Sigmoid colon (tissue), 7 donors: ENCODE results near the gene FDPS. TPM values are rescaled to one million over a fixed set of nuclear protein-coding genes. Genes with fewer than 3 reads are reported as not detected.
"Not testable (repeated sequence)": the region's sequence is repeated elsewhere in the genome, so short reads cannot be mapped to it uniquely, and the experiment has no call there.

Experiments used
- DNase-seq: peaks from one replicate; pipeline ENCODE4 v3.0.0-alpha.2; 2019
- H3K27ac ChIP-seq, 4 donors: fragments of 200-600 bp; sonication (generic); one replicate each; pipeline ENCODE4 v1.5.1; 2016 to 2019; ENCODE audit warnings: mild to moderate bottlenecking in 1 of 4
- H3K27me3 ChIP-seq, 3 donors: fragments of 200-600 bp; sonication (generic); one replicate each; pipeline ENCODE4 v1.5.1; 2019; ENCODE audit warnings: mild to moderate bottlenecking in 1 of 3
- H3K36me3 ChIP-seq, 4 donors: fragments of 200-600 bp; sonication (generic); one replicate each; pipeline ENCODE4 v1.5.1; 2016 to 2019
- H3K4me1 ChIP-seq, 4 donors: fragments of 200-600 bp; sonication (generic); one replicate each; pipeline ENCODE4 v1.5.1; 2017 to 2019
- H3K4me3 ChIP-seq, 4 donors: fragments of 200-600 bp; sonication (generic); one replicate each; pipeline ENCODE4 v1.5.1; 2017 to 2019; ENCODE audit warnings: mild to moderate bottlenecking in 2 of 4, moderate library complexity in 1 of 4
- H3K9me3 ChIP-seq, 4 donors: fragments of 200-600 bp in 3 of 4; sonication (generic) in 3 of 4; one replicate each; pipeline versions ENCODE4 v1.5.1 to v1.6.1; 2013 to 2019
- CTCF ChIP-seq, 4 experiments: fragments of 450-650 bp in 3 of 4; fragments of 200-600 bp in 1 of 4; IDR thresholded peaks; one replicate each; pipeline ENCODE4 v1.5.1; 2016 to 2019; ENCODE audit warnings: antibody characterized with exemption in 4 of 4, mild to moderate bottlenecking in 3 of 4, moderate library complexity in 2 of 4
- EP300 ChIP-seq, 4 donors: sonication (generic); formaldehyde crosslinking; IDR thresholded peaks; one replicate each; pipeline ENCODE4 v1.6.1; 2017; ENCODE audit warnings: antibody characterized with exemption in 4 of 4
- POLR2A ChIP-seq, 2 donors: fragments of 450-650 bp; IDR thresholded peaks; one replicate each; pipeline ENCODE4 v1.6.1; 2016; ENCODE audit warnings: antibody characterized with exemption in 2 of 2, mild to moderate bottlenecking in 2 of 2, moderate library complexity in 2 of 2
- POLR2AphosphoS5 ChIP-seq, 4 donors: sonication (generic); formaldehyde crosslinking; IDR thresholded peaks; one replicate each; pipeline ENCODE4 v1.6.1; 2017; ENCODE audit warnings: antibody characterized with exemption in 4 of 4
- whole genome bisulfite sequencing, 2 donors: extraction: QIAGEN DNeasy Blood & Tissue Kit; methylation state at CpG; one replicate each; pipeline ENCODE4 v1.1.7; 2013; 5-methylcytosine and 5-hydroxymethylcytosine counted together
- intact Hi-C: fragments of 100-400 bp; cut with DNase I; formaldehyde crosslinking; loops from one replicate; pipeline ENCODE4 v1.15.1; 2023
- polyA plus RNA-seq, 3 donors: library from polyadenylated mRNA; stranded (reverse); fragments of 200-250 nt; gene quantifications; one replicate each; pipeline ENCODE4 v1.2.3, GENCODE V29; 2013
- total RNA-seq, 4 donors: library from RNA; depleted of rRNA; stranded (reverse); fragments of >200 nt; gene quantifications; one replicate each; pipeline ENCODE4 v1.1.0, GENCODE V29; 2016
- donor health status: healthy with polysubstance abuse.
- donor health status: Bipolar disorder and iron deficiency.
- donor health status: healthy.

The FDPS gene
- total and polyA plus RNA-seq, 7 donors = 73.7 to 570 (median 96.8) TPM

GRCh38 chr1:155326020-155326526 lies 17.4 kb downstream of the FDPS start:
- Histone ChIP-seq H3K27me3 (no peaks in the 10 kb centered on the region), H3K27ac (peak overlapping the region in 1 of 4 donors; percentile 97), H3K4me1 (peaks cover 0 to 41% (median 29%) of the 10 kb centered on the region in 4 donors), H3K36me3 (peaks cover 8 to 44% (median 11%) of the 10 kb centered on the region in 4 donors), H3K9me3 (no peaks in the 10 kb centered on the region), H3K4me3 (no peak overlapping the region)
- TF ChIP-seq POLR2AphosphoS5 (IDR thresholded peaks at IDR 0.05) = no peak
- no peak for TF ChIP-seq CTCF (IDR thresholded peaks at IDR 0.05)
- TF ChIP-seq POLR2A (IDR thresholded peaks at IDR 0.05) = no peak
- no peak for TF ChIP-seq EP300 (IDR thresholded peaks at IDR 0.05)
- 84 to 88% methylated on average over 6 of the region's 6 CpGs for WGBS, 2 donors
- no peak for DNase-seq
- intact Hi-C loops = no loop called here

- DNase-seq = no peak
- 90 to 92% methylated on average over 7 of the region's 7 CpGs for WGBS, 2 donors
- H3K27ac ChIP-seq = no peak overlapping the region
- intact Hi-C loops = no loop called here
- H3K9me3 ChIP-seq = no peaks in the 10 kb centered on the region
- TF ChIP-seq EP300 (IDR thresholded peaks at IDR 0.05) (no peak), POLR2A (IDR thresholded peaks at IDR 0.05) (no peak), POLR2AphosphoS5 (IDR thresholded peaks at IDR 0.05) (no peak), CTCF (IDR thresholded peaks at IDR 0.05) (no peak)
- H3K27me3 ChIP-seq = no peaks in the 10 kb centered on the region
- H3K4me3 ChIP-seq = no peak overlapping the region
- peaks cover 0 to 35% (median 24%) of the 10 kb centered on the region in 4 donors for H3K4me1 ChIP-seq
- peaks cover 8 to 50% (median 12%) of the 10 kb centered on the region in 4 donors for H3K36me3 ChIP-seq
Measured at GRCh38 chr1:155326631-155327037, 18.0 kb downstream of the FDPS start.

- WGBS, 2 donors = 92 to 95% methylated on average over 4 of the region's 4 CpGs
- intact Hi-C loops = no loop called here
- no peak overlapping the region for H3K4me3 ChIP-seq
- TF ChIP-seq POLR2AphosphoS5 (IDR thresholded peaks at IDR 0.05) = no peak
- TF ChIP-seq POLR2A (IDR thresholded peaks at IDR 0.05) = no peak
- TF ChIP-seq EP300 (IDR thresholded peaks at IDR 0.05) = no peak
- no peak for TF ChIP-seq CTCF (IDR thresholded peaks at IDR 0.05)
- H3K9me3 ChIP-seq = no peaks in the 10 kb centered on the region
- DNase-seq = no peak
- H3K4me1 ChIP-seq = peaks cover 0 to 22% (median 13%) of the 10 kb centered on the region in 4 donors
- no peaks in the 10 kb centered on the region for H3K27me3 ChIP-seq
- H3K27ac ChIP-seq = no peak overlapping the region
- H3K36me3 ChIP-seq = peaks cover 8 to 53% (median 12%) of the 10 kb centered on the region in 4 donors
Measured at GRCh38 chr1:155327981-155328380, 19.3 kb downstream of the FDPS start.

GRCh38 chr1:155328856-155329255 lies 20.2 kb downstream of the FDPS start:
- Histone ChIP-seq H3K4me1 (peaks cover 0 to 21% (median 13%) of the 10 kb centered on the region in 4 donors), H3K36me3 (peaks cover 8 to 60% (median 12%) of the 10 kb centered on the region in 4 donors), H3K27ac (peak overlapping the region in 1 of 4 donors; percentile 1)
- H3K9me3 ChIP-seq, H3K27me3 ChIP-seq, DNase-seq, intact Hi-C loops, H3K4me3 ChIP-seq: not testable (repeated sequence)
- 69 to 82% methylated on average over 7 of the region's 7 CpGs for WGBS, 2 donors

DNA sequence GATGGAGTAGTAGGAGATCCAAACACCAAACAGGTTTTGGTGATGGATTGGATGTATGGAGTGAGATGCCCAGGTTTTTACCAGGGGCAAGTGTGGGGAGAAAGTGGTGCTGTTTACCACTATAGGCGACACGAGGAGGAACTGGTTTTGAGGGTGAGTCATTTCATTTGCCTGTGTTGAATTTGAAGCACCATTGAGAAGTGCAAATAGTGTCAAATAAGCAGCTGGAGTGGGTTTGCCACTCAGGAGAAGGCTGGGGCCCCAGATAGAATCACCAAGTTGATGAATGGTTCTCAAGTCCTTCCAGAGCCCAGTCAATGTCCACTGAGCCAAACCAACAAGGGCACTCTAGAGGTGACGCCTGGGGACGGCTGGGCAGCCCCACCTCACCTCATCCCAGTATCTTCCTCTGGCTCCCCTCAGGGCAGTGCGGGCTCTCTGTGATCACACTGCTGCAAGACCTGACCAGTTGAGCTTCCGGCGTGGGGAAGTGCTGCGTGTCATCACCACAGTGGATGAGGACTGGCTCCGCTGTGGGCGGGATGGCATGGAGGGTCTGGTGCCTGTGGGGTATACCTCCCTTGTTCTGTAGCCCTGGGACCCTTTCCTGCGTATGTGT lies 21.4 kb downstream of the FDPS start:
- Histone ChIP-seq H3K9me3 (no peaks in the 10 kb centered on the region), H3K4me1 (peaks cover 0 to 18% (median 11%) of the 10 kb centered on the region in 4 donors), H3K4me3 (no peak overlapping the region), H3K36me3 (peaks cover 8 to 72% (median 14%) of the 10 kb centered on the region in 4 donors), H3K27ac (no peak overlapping the region), H3K27me3 (no peaks in the 10 kb centered on the region)
- DNase-seq = no peak
- intact Hi-C loops = no loop called here
- TF ChIP-seq CTCF (IDR thresholded peaks at IDR 0.05) = no peak
- WGBS, 2 donors = 91 to 92% methylated on average over 11 of the region's 11 CpGs
